GM10248 (cell line): ENCODE data around the gene WDR18.

ENCODE experiments used
- CTCF ChIA-PET: fragments of 300-600 bp; sonication (Branson Sonifier 250); formaldehyde crosslinking; extraction: SDS; loops from one replicate; lab custom pipeline; 2021; ENCODE audit warnings: antibody characterized with exemption; lab: Yijun Ruan, JAX
- POLR2A ChIA-PET: fragments of 350-650 bp; sonication (Branson Sonifier 250); formaldehyde crosslinking; extraction: SDS; loops from one replicate; lab custom pipeline; 2020; ENCODE audit warnings: antibody characterized with exemption; lab: Yijun Ruan, JAX
- DNase-seq: peaks from one replicate; pipeline ENCODE4 v3.0.0; 2012; ENCODE audit errors: extremely low spot score
- CTCF ChIP-seq: IDR thresholded peaks from 2 replicates; pipeline ENCODE4 v1.5.1; 2012; ENCODE audit warnings: mild to moderate bottlenecking, low read depth; ENCODE audit errors: extremely low read depth, missing control alignments, control extremely low read depth

WDR18 gene

GRCh38 chr19:1009981-1010538, 25.9 kb downstream of the WDR18 start:
- TF ChIP-seq CTCF: no peak
- POLR2A ChIA-PET: interaction anchor here (1.5 to 1.7 kb wide), 2 partner anchors 10 to 12 kb away, joined by 4 to 6 read pairs; partner anchors contain the start of gene RNU6-2
- CTCF ChIA-PET: no interaction called here
- no peak for DNase-seq

GRCh38 chr19:1010586-1011510, 26.7 kb downstream of the WDR18 start:
- TF ChIP-seq CTCF: no peak
- no peak for DNase-seq
- CTCF ChIA-PET: no interaction called here
- POLR2A ChIA-PET: interaction anchor here (1.5 to 1.7 kb wide), 2 partner anchors 9 to 11 kb away, joined by 4 to 6 read pairs; partner anchors contain the start of gene RNU6-2

GRCh38 chr19:1011831-1012333, 27.7 kb downstream of the WDR18 start:
- ChIA-PET POLR2A (interaction anchor here (1.6 kb wide), 1 partner anchor 215 kb away, joined by 3 read pairs; no protein-coding TSS in a partner anchor), CTCF (no interaction called here)
- TF ChIP-seq CTCF: no peak
- no peak for DNase-seq

GRCh38 chr19:1012334-1012733, 28.2 kb downstream of the WDR18 start:
- ChIA-PET POLR2A (interaction anchor here (1.6 kb wide), 1 partner anchor 216 kb away, joined by 3 read pairs; no protein-coding TSS in a partner anchor), CTCF (no interaction called here)
- TF ChIP-seq CTCF: no peak
- DNase-seq: no peak

GRCh38 chr19:1013218-1013617, 29.1 kb downstream of the WDR18 start:
- ChIA-PET POLR2A (interaction anchor here (0.8 to 1.6 kb wide), 2 partner anchors 8 to 217 kb away, joined by 3 read pairs; partner anchors contain the start of gene RNU6-2), CTCF (interaction anchor here (0.9 to 1.1 kb wide), 2 partner anchors 16 to 32 kb away, joined by 3 to 4 read pairs; no protein-coding TSS in a partner anchor)
- no peak for TF ChIP-seq CTCF
- no peak for DNase-seq
